AG04449 (cell line): ENCODE measurements around the gene PDF.
"Not testable (repeated sequence)": the region's sequence is repeated elsewhere in the genome, so short reads cannot be mapped to it uniquely, and the experiment has no call there.

Experiments used
- CTCF ChIA-PET: fragments of 350-600 bp; formaldehyde crosslinking; extraction: SDS; loops from one replicate; lab custom pipeline; 2021; ENCODE audit warnings: antibody characterized with exemption; lab: Yijun Ruan, JAX
- POLR2A ChIA-PET: fragments of 400-600, 350-600 bp; formaldehyde crosslinking; extraction: SDS; loops from one replicate; lab custom pipeline; 2020; ENCODE audit warnings: antibody characterized with exemption, inconsistent platforms; lab: Yijun Ruan, JAX
- DNase-seq: peaks from one replicate; pipeline ENCODE4 v3.0.0-alpha.2; 2010; ENCODE audit warnings: low read depth, low spot score
- H3K4me3 ChIP-seq: 2 replicates; pipeline ENCODE4 v1.5.1; 2011; ENCODE audit warnings: low read depth, mild to moderate bottlenecking, control low read depth, low read length
- TF ChIP-seq, protein P1 (sequence below): IDR thresholded peaks from one replicate; pipeline ENCODE4 v1.5.1; 2011; ENCODE audit warnings: mild to moderate bottlenecking, moderate library complexity, low read length, control low read depth, inconsistent platforms; ENCODE audit not compliant: insufficient read depth; ENCODE audit errors: missing control alignments

PDF gene

DNA sequence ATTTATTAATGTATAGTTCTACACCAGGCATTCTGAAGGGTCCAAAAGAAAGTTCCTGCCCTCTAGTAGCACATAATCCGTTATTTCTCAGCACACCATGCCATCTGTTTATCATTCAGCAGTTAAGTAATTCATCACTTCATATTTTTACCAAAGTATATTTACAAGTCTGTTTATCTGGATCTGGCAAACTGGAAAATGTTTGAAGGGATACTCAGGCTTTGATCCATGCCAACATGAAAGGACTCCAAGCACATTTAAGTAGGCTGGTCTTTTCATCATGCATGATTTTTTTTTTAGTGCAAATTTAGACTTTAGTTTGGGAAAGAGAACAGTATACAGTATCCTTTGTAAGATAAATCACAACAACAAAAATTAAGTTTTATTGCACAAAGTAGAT lies 23.3 kb downstream of the PDF start:
- TF ChIP-seq, protein P1, sequence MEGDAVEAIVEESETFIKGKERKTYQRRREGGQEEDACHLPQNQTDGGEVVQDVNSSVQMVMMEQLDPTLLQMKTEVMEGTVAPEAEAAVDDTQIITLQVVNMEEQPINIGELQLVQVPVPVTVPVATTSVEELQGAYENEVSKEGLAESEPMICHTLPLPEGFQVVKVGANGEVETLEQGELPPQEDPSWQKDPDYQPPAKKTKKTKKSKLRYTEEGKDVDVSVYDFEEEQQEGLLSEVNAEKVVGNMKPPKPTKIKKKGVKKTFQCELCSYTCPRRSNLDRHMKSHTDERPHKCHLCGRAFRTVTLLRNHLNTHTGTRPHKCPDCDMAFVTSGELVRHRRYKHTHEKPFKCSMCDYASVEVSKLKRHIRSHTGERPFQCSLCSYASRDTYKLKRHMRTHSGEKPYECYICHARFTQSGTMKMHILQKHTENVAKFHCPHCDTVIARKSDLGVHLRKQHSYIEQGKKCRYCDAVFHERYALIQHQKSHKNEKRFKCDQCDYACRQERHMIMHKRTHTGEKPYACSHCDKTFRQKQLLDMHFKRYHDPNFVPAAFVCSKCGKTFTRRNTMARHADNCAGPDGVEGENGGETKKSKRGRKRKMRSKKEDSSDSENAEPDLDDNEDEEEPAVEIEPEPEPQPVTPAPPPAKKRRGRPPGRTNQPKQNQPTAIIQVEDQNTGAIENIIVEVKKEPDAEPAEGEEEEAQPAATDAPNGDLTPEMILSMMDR, result no peak
- no peak for DNase-seq
- ChIA-PET CTCF (interaction anchor here (2.6 kb wide), 1 partner anchor 157 kb away, joined by 15 read pairs; no protein-coding TSS in a partner anchor), POLR2A (no interaction called here)
- no peak overlapping the region for H3K4me3 ChIP-seq

DNA sequence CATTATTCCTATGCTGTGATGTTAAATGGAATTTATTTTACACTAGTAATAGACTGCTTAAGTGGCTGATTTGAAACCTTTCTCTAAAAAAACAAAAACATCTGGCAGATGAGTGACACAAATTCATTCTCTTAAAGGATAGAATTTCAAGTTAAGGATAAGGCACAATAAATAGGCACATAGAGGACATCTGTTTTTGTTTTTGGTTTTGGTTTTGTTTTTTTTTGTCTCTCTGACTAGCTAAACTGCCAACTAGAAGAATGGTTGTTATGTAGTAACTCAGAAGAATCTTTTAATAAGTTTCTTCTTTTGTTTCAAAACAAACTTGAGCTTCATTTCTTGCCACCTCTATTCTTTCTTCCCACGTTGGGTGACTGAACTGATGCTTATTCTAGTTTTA lies 24.4 kb downstream of the PDF start:
- H3K4me3 ChIP-seq, result no peak overlapping the region
- DNase-seq, result no peak
- TF ChIP-seq, protein P1, result no peak
- ChIA-PET POLR2A (no interaction called here), CTCF (interaction anchor here (2.6 kb wide), 1 partner anchor 156 kb away, joined by 15 read pairs; no protein-coding TSS in a partner anchor)

DNA sequence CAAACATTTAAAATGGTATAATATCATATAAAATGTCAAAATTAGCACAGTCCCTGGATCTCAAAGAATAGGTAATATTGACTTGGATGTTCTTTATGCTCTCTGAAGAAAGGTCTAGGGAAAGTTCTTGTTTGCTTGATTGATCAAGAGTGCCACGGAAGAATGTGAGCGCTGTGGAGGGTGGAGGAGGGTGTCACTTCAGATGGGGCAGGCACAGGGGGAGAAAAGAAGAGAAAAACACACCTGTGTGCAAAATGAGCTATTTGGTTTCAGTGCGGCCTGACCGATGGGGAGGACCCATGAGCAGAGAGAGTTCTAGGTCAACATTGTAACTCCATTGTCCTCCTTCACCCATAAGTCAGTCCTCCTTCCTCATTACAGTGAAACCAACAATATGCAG lies 28.1 kb downstream of the PDF start:
- TF ChIP-seq, protein P1, result no peak
- DNase-seq, result no peak
- CTCF ChIA-PET, result interaction anchor here (0.6 to 2.8 kb wide), 7 partner anchors 8 to 153 kb away, joined by 4 to 12 read pairs (median 6); partner anchors contain the start of gene VPS4A
- POLR2A ChIA-PET, result no interaction called here
- H3K4me3 ChIP-seq, result no peak overlapping the region

DNA sequence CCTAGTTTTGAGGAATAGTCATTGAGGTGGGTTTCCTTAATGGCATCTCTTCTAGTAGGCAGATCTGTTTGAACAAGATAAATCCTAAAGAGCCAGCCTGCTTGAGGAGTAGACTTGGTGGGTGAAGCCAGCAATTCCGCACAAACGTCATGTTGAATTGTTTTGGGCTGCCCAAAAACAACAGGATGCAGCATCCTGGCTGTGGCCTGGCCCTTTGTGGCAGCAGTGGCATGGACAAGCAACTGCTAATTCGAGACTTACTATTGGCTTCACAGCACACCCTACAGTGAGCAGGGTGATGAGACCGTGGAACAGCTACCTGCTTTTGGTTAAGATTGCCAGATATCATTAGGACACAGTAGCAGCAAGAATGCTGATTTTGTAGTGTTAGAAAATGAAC lies 28.5 kb downstream of the PDF start:
- CTCF ChIA-PET, result interaction anchor here (1.2 to 2.8 kb wide), 5 partner anchors 9 to 152 kb away, joined by 4 to 12 read pairs (median 10); partner anchors contain the start of gene VPS4A
- TF ChIP-seq, protein P1, result no peak
- no peak overlapping the region for H3K4me3 ChIP-seq
- no peak for DNase-seq
- POLR2A ChIA-PET, result no interaction called here

DNA sequence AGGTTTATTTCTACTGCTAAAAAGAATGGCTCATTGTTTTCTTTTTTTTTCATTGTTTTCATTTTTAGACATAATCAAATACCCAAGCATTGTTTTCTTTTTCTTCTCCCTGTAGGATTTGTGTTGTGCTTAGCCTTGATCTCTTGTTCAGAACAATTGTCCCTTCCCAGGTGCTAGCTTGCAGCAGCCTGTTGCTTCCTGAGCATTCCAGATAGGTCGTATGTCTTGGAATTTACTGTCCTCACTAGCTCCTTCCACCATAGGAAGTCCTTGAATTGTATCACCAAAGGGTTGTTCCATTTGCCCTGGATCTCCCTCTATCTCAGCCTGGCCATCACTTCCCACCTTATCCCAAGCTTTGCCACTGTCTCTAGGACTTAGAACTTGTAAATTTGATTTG lies 29.2 kb downstream of the PDF start:
- ChIA-PET CTCF (interaction anchor here (0.7 to 2.8 kb wide), 5 partner anchors 9 to 151 kb away, joined by 3 to 12 read pairs (median 10); no protein-coding TSS in a partner anchor), POLR2A (no interaction called here)
- no peak overlapping the region for H3K4me3 ChIP-seq
- no peak for DNase-seq
- TF ChIP-seq, protein P1, result no peak

DNA sequence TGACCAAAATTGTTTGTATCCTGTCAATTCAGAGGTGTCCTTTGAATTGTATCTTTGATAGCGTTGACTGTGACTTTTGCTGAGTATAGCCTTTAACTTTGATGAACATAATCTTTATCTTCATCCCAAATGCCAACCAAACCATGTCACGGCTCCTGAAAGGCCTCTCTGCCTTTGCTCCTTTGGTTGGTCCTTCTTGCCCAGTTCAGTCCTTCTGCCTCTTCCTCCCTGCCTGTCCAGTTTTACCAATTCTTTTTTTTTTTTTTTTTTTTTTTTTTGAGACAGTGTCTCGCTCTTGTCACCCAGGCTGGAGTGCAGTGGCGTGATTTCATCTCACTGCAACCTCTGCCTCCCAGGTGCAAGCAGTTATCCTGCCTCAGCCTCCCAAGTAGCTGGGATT lies 32.1 kb downstream of the PDF start:
- DNase-seq, result no peak
- CTCF ChIA-PET, result interaction anchor here (0.8 kb wide), 1 partner anchor 12 kb away, joined by 3 read pairs; no protein-coding TSS in a partner anchor
- TF ChIP-seq, protein P1, result no peak
- POLR2A ChIA-PET, result no interaction called here
- H3K4me3 ChIP-seq, result no peak overlapping the region

DNA sequence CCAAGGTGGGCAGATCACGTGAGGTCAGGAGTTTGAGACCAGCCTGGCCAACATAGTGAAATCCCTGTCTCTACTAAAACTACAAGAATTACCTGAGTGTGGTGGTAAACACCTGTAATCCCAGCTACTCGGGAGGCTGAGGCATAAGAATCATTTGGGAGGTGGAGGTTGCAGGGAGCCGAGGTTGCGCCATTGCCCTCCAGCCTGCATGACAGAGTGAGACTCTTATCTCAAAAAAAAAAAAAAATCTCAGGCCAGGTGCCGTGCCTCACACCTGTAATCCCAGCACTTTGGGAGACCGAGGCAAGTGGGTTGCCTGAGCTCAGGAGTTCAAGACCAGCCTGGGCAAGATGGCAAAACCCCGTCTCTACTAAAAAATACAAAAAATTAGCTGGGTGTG lies 33.6 kb downstream of the PDF start:
- DNase-seq, H3K4me3 ChIP-seq, POLR2A ChIA-PET: not testable (repeated sequence)
- CTCF ChIA-PET, result interaction anchor here (2.4 kb wide), 1 partner anchor 147 kb away, joined by 8 read pairs; no protein-coding TSS in a partner anchor
